AG20443 (cell line): ENCODE data around the gene RCBTB1.

ENCODE experiments used
- DNase-seq: peaks from one replicate; pipeline ENCODE4 v3.0.0; 2012; ENCODE audit warnings: low spot score, mixed read lengths

The RCBTB1 gene

GRCh38 chr13:49559006-49559405 lies 26.4 kb downstream of the RCBTB1 start:
- no peak for DNase-seq

- DNase-seq, result no peak
These were observed 31.0 kb downstream of the RCBTB1 start for GRCh38 chr13:49554387-49554786.

GRCh38 chr13:49553888-49554287 lies 31.5 kb downstream of the RCBTB1 start:
- no peak for DNase-seq

GRCh38 chr13:49550942-49551644 lies 34.3 kb downstream of the RCBTB1 start:
- no peak for DNase-seq

GRCh38 chr13:49549289-49549688 lies 36.1 kb downstream of the RCBTB1 start:
- DNase-seq, result no peak

GRCh38 chr13:49546561-49546960 lies 38.8 kb downstream of the RCBTB1 start:
- no peak for DNase-seq

- DNase-seq, result no peak
These were observed 39.7 kb downstream of the RCBTB1 start for GRCh38 chr13:49545661-49546060.

- no peak for DNase-seq
These were observed 41.7 kb downstream of the RCBTB1 start for GRCh38 chr13:49543656-49544055.

- no peak for DNase-seq
These were observed 44.8 kb downstream of the RCBTB1 start for GRCh38 chr13:49540552-49540951.

GRCh38 chr13:49539746-49540145 lies 45.6 kb downstream of the RCBTB1 start:
- DNase-seq, result no peak

- DNase-seq, result no peak
These were observed 46.0 kb downstream of the RCBTB1 start for GRCh38 chr13:49539313-49539712.

- DNase-seq, result no peak
These were observed 47.0 kb downstream of the RCBTB1 start for GRCh38 chr13:49538404-49538803.

GRCh38 chr13:49536144-49536873 lies 49.0 kb downstream of the RCBTB1 start:
- DNase-seq, result no peak

GRCh38 chr13:49533591-49534269 lies 51.6 kb downstream of the RCBTB1 start:
- no peak for DNase-seq

GRCh38 chr13:49533011-49533410 lies 52.3 kb downstream of the RCBTB1 start:
- no peak for DNase-seq

GRCh38 chr13:49532593-49532992 lies 52.8 kb downstream of the RCBTB1 start:
- DNase-seq, result no peak

GRCh38 chr13:49530457-49530856 lies 54.9 kb downstream of the RCBTB1 start:
- no peak for DNase-seq

- DNase-seq, result no peak
These were observed 57.2 kb downstream of the RCBTB1 start for GRCh38 chr13:49528161-49528560.

- DNase-seq, result no peak
These were observed 58.2 kb downstream of the RCBTB1 start for GRCh38 chr13:49527123-49527522.

- DNase-seq, result no peak
These were observed 60.4 kb downstream of the RCBTB1 start for GRCh38 chr13:49524740-49525501.

GRCh38 chr13:49521224-49521623 lies 64.1 kb downstream of the RCBTB1 start:
- no peak for DNase-seq

GRCh38 chr13:49517461-49517860 lies 67.9 kb downstream of the RCBTB1 start:
- DNase-seq, result peak; percentile 53
